HCT116 (cell line): ENCODE data around the gene PRR12. TPM values are rescaled to one million over a fixed set of nuclear protein-coding genes. Genes with fewer than 3 reads are reported as not detected.

Source experiments
- ATAC-seq: fragments of 200-7000 bp; cut with Tn5 transposase; 2 replicates; pipeline ENCODE4 v1.9.1; 2020; ENCODE audit warnings: mild to moderate bottlenecking, moderate library complexity
- BruUV-seq: library from RNA; stranded (reverse); fragments of 400-500 nt; replicated peaks from 2 replicates; lab custom pipeline; 2021; lab: Mats Ljungman, UMichigan
- CTCF ChIA-PET: fragments of 300-600 bp; sonication (Branson Sonifier 250); formaldehyde crosslinking; loops from one replicate; lab custom pipeline; 2021; ENCODE audit warnings: antibody characterized with exemption; lab: Charles Lee
- POLR2A ChIA-PET: fragments of 300-600, 350-600 bp; sonication (Branson Sonifier 250); formaldehyde crosslinking; loops from one replicate; lab custom pipeline; 2021; ENCODE audit warnings: antibody characterized with exemption; lab: Charles Lee
- RAD21 ChIA-PET, 2 experiments: fragments of 300-600 bp; sonication (Branson Sonifier 250); formaldehyde crosslinking; loops; one replicate each; lab custom pipeline; 2023; ENCODE audit warnings: low total read pairs in 2 of 2; ENCODE audit not compliant: uncharacterized antibody in 2 of 2, unreplicated experiment in 2 of 2, low non-redundant PET in 1 of 2; lab: Charles Lee
- DNase-seq: peaks from one replicate; pipeline ENCODE4 v3.0.0-alpha.2; 2010; ENCODE audit warnings: low read depth, low spot score
- H2AFZ ChIP-seq: fragments of 200-600 bp; shearing (Covaris generic), sonication (generic); 2 replicates; pipeline ENCODE4 v1.6.1; 2017; ENCODE audit warnings: low read depth, mixed run types, mixed read lengths, antibody characterized with exemption, low read length; ENCODE audit not compliant: poor library complexity, severe bottlenecking
- H3K27ac ChIP-seq: 2 replicates; pipeline ENCODE4 v1.5.1; 2012; ENCODE audit warnings: low read depth, low read length
- H3K27me3 ChIP-seq: fragments of 200-600 bp; sonication (generic); 2 replicates; pipeline ENCODE4 v1.6.1; 2016; ENCODE audit warnings: mixed run types, low read length, mixed read lengths; ENCODE audit not compliant: insufficient read depth
- H3K36me3 ChIP-seq, 2 experiments: fragments of 200-500 bp in 1 of 2; fragments of 200-600 bp in 1 of 2; sonication (Bioruptor generic) in 1 of 2; sonication (generic) in 1 of 2; 2 replicates each; pipeline versions ENCODE4 v1.5.1 to v1.6.1; 2014 to 2016; ENCODE audit warnings: low read length in 2 of 2, inconsistent platforms in 1 of 2, mixed read lengths in 1 of 2, mixed run types in 1 of 2; ENCODE audit not compliant: insufficient read depth in 2 of 2, control insufficient read depth in 1 of 2
- H3K4me1 ChIP-seq, 2 experiments: fragments of 200-600 bp in 1 of 2; sonication (generic) in 1 of 2; 2 replicates each; pipeline versions ENCODE4 v1.5.1 to v1.6.1; 2012 to 2017; ENCODE audit warnings: low read length in 2 of 2, inconsistent platforms in 1 of 2, mild to moderate bottlenecking in 1 of 2, mixed read lengths in 1 of 2, mixed run types in 1 of 2, moderate library complexity in 1 of 2; ENCODE audit not compliant: insufficient read depth in 2 of 2, control insufficient read depth in 1 of 2
- H3K4me2 ChIP-seq: fragments of 200-600 bp; sonication (generic); 2 replicates; pipeline ENCODE4 v1.6.1; 2017; ENCODE audit warnings: mixed run types, low read length, mixed read lengths
- H3K4me3 ChIP-seq, 2 experiments: fragments of 200-600 bp in 1 of 2; sonication (generic) in 1 of 2; replicated peaks in 1 of 2; 2 replicates each; pipeline ENCODE4 v1.5.1; 2011 to 2016; ENCODE audit warnings: low read length in 2 of 2, control low read depth in 1 of 2, low read depth in 1 of 2, mild to moderate bottlenecking in 1 of 2, mixed read lengths in 1 of 2, mixed run types in 1 of 2
- H3K79me2 ChIP-seq: fragments of 200-600 bp; sonication (generic); 2 replicates; pipeline ENCODE4 v1.6.1; 2017; ENCODE audit warnings: mild to moderate bottlenecking, mixed run types, low read length, moderate library complexity, mixed read lengths; ENCODE audit not compliant: insufficient read depth
- H3K9ac ChIP-seq: fragments of 200-600 bp; sonication (generic); 2 replicates; pipeline ENCODE4 v1.6.1; 2016; ENCODE audit warnings: low read length, mixed read lengths
- H3K9me2 ChIP-seq: fragments of 200-600 bp; sonication (generic), shearing (Covaris generic); 2 replicates; pipeline ENCODE4 v1.6.1; 2017; ENCODE audit warnings: mixed run types, mild to moderate bottlenecking, moderate library complexity; ENCODE audit not compliant: insufficient read depth
- H3K9me3 ChIP-seq, 2 experiments: fragments of 200-500 bp in 1 of 2; fragments of 200-600 bp in 1 of 2; sonication (Bioruptor generic) in 1 of 2; sonication (generic) in 1 of 2; 2 replicates each; pipeline ENCODE4 v1.6.1; 2014 to 2017; ENCODE audit warnings: low read length in 2 of 2, mixed read lengths in 2 of 2, inconsistent platforms in 1 of 2, low read depth in 1 of 2, mild to moderate bottlenecking in 1 of 2, mixed run types in 1 of 2, moderate library complexity in 1 of 2; ENCODE audit not compliant: control insufficient read depth in 1 of 2, insufficient read depth in 1 of 2
- H4K20me1 ChIP-seq: fragments of 200-600 bp; sonication (generic), shearing (Covaris generic); 2 replicates; pipeline ENCODE4 v1.6.1; 2017; ENCODE audit warnings: mixed run types, mild to moderate bottlenecking, moderate library complexity; ENCODE audit not compliant: insufficient read depth
- ATF3 ChIP-seq: IDR thresholded peaks from 2 replicates; pipeline ENCODE4 v1.6.1; 2012
- CEBPB ChIP-seq: IDR thresholded peaks from 2 replicates; pipeline ENCODE4 v1.6.1; 2012; ENCODE audit warnings: low read depth
- EGR1 ChIP-seq: IDR thresholded peaks from 2 replicates; pipeline ENCODE4 v1.6.1; 2012; ENCODE audit warnings: low read depth
- ELF1 ChIP-seq: IDR thresholded peaks from 2 replicates; pipeline ENCODE4 v1.6.1; 2012; ENCODE audit warnings: low read depth, borderline replicate concordance
- EZH2 ChIP-seq: fragments of 200-600 bp; sonication (generic); IDR thresholded peaks from 2 replicates; pipeline ENCODE4 v1.6.1; 2017; ENCODE audit warnings: antibody characterized with exemption, mixed run types
- FOSL1 ChIP-seq: IDR thresholded peaks from 2 replicates; pipeline ENCODE4 v1.6.1; 2012; ENCODE audit warnings: low read depth
- MAX ChIP-seq: IDR thresholded peaks from 2 replicates; pipeline ENCODE4 v1.6.1; 2012
- POLR2A ChIP-seq: IDR thresholded peaks from 2 replicates; pipeline ENCODE4 v1.7.0; 2011; ENCODE audit warnings: borderline replicate concordance; ENCODE audit not compliant: insufficient read depth, insufficient read length; ENCODE audit errors: extremely low read depth
- RAD21 ChIP-seq: IDR thresholded peaks from 2 replicates; pipeline ENCODE4 v1.6.1; 2012; ENCODE audit warnings: low read depth, mild to moderate bottlenecking
- REST ChIP-seq: IDR thresholded peaks from 2 replicates; pipeline ENCODE4 v1.6.1; 2012; ENCODE audit warnings: low read depth
- SP1 ChIP-seq: IDR thresholded peaks from 2 replicates; pipeline ENCODE4 v1.6.1; 2012; ENCODE audit warnings: low read depth
- ZBTB33 ChIP-seq: IDR thresholded peaks from 2 replicates; pipeline ENCODE4 v1.6.1; 2011; ENCODE audit warnings: mild to moderate bottlenecking, low read length, moderate library complexity; ENCODE audit not compliant: insufficient replicate concordance; ENCODE audit errors: extremely low read depth
- ZFX ChIP-seq: fragments of 450-650 bp; IDR thresholded peaks from 2 replicates; pipeline ENCODE4 v1.6.1; 2017
- ZNF274 ChIP-seq: fragments of 200-500 bp; sonication (Bioruptor generic); IDR thresholded peaks from 2 replicates; pipeline ENCODE4 v1.6.1; 2014; ENCODE audit warnings: mild to moderate bottlenecking, low read depth, low read length, inconsistent platforms
- intact Hi-C: fragments of 100-400 bp; cut with micrococcal nuclease; formaldehyde crosslinking; loops from 2 replicates; pipeline ENCODE4 v1.10.0; 2022
- total RNA-seq: library from RNA; stranded (reverse); gene quantifications from one replicate; pipeline ENCODE4 v1.2.1, GENCODE V29; 2021; ENCODE audit not compliant: unreplicated experiment

PRR12 gene
- total RNA-seq, 1 experiment from 2014 or later: 26.9 TPM

GRCh38 chr19:49658566-49659442 lies 67.8 kb downstream of the PRR12 start (continued):
- no peak for TF ChIP-seq ATF3
- no peak for TF ChIP-seq MAX
- TF ChIP-seq ZFX: no peak
- TF ChIP-seq ELF1: no peak
- no peak for TF ChIP-seq RAD21
- no peak for TF ChIP-seq CEBPB

- ATAC-seq (no peak), DNase-seq (no peak)
- H3K9ac ChIP-seq: no peak overlapping the region
- POLR2A ChIA-PET: interaction anchor here (1.8 to 2.8 kb wide), 2 partner anchors 20 kb away, joined by 8 read pairs; partner anchors contain the start of genes RRAS and SCAF1
- no peaks in the 10 kb centered on the region for H3K27me3 ChIP-seq
- CTCF ChIA-PET: no interaction called here
- no peak overlapping the region for H3K4me2 ChIP-seq
- H3K36me3 ChIP-seq: peaks cover 12 to 56% of the 10 kb centered on the region in 2 experiments; a peak in 3 of 4 replicates
- H3K27ac ChIP-seq: no peak overlapping the region
- H2AFZ ChIP-seq: no peak overlapping the region
- H3K4me3 ChIP-seq: no peak overlapping the region
- no TSS peak for BruUV-seq
- intact Hi-C loops: no loop called here
- no peaks in the 10 kb centered on the region for H3K9me2 ChIP-seq
- H4K20me1 ChIP-seq: no peaks in the 10 kb centered on the region
- peaks cover 0 to 11% of the 10 kb centered on the region in 2 experiments; a peak in 3 of 4 replicates for H3K4me1 ChIP-seq
- RAD21 ChIA-PET: no interaction called here
- H3K9me3 ChIP-seq: no peaks in the 10 kb centered on the region
- peaks cover 23% of the 10 kb centered on the region; the same call in 1 of the 2 replicates for H3K79me2 ChIP-seq
- no peak for TF ChIP-seq REST
- TF ChIP-seq ZNF274: no peak
- TF ChIP-seq ZFX: no peak
- no peak for TF ChIP-seq EZH2
- no peak for TF ChIP-seq MAX
- no peak for TF ChIP-seq EGR1
- TF ChIP-seq FOSL1: no peak
- no peak for TF ChIP-seq SP1
- no peak for TF ChIP-seq ZBTB33
- no peak for TF ChIP-seq POLR2A
These were observed 69.5 kb downstream of the PRR12 start for GRCh38 chr19:49660338-49660961.
